ENCODE measurements around the gene SMG7.

Gene SMG7

DNA sequence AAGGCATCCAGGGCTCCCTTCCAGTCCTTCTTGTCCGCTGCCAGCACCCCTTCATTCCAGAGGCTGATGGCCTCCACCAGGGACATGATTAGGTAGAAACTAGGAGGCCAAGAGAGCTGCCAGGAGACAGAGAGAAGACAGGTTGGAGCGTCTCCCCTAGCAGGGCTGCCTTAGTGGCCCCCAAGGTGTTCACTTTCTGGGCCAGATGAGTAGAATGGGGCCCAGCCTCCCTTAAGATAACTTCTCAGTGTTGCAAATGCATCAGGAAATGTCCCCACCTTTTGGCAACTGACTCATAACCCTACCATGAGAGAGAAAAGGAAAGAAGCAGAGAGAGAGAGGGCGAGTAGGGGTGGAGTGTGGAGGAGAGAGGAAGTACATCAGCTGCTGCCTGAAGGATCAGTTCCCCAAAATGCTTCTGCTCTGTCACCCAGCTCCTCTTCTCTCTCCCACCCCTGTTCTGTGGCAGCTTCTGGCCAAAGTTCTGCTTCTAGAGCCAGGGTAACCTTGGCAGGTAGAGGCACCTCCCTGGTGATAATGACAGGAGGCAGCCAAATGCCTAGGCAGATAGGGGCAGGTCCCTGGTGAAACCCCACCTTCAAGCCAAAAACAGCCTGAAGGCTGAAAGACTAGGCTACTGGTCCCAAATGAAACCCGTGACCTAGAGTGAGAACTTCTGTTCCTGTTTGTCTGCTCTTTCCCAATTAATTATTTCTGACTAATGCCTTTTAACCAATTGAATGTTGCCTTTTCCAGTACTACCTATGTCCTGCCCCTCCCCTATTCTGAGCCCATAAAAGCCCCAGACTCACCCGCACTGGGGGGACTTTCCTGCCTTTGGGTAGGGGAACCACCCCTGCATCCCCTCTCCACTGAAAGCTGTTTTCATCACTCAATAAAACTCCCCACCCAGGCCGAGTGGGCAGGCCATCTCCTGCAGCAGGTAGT is 118.2 kb downstream of the SMG7 start, which contains the start of gene NCF2:
TSS of gene NCF2 (minus strand) at position 216 of the 948 bp plus-strand sequence. CDS start at position 86, 130 bp downstream.
- no peak for DNase-seq (ENCODE audit: low read depth)

DNA sequence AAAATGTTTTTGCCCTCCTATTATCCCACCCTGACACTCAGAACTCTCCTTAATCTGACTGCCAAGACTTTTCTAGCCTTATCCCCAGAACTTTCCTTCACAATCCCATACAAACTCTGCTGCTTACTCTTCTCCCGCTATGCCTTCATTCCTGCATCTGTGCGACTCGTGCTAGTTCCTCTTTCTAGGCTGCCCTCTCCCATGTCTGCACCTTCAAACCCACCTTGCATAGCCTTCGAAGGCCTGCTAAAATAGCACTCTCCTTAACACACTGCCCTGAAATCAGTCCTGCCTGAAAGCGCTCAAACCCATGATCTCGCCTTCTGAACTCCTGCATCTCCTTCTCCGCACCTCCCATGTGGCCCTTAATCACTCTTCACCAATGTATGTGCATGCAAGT is 120.4 kb downstream of the SMG7 start:
- DNase-seq (ENCODE audit: low read depth): no peak

DNA sequence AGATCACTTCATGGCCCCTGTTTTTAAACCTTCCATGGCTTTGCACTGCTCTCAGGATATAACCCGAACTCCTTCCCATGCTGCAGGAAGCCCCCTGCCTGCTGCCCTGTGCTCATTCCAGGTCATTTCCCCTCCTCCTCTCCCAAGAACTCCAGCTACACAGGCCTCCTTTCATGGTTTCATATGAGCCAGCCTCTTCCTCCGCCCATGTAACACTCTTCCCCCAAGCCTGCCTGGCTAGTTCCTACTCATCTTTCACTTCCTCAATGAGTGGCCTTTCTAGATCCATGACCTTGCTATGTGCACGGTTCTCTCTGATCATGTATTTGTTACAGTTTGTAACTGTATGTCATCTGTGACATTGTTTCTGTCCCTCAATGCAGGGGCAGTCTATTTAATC is 121.1 kb downstream of the SMG7 start:
- DNase-seq (ENCODE audit: low read depth): no peak

DNA sequence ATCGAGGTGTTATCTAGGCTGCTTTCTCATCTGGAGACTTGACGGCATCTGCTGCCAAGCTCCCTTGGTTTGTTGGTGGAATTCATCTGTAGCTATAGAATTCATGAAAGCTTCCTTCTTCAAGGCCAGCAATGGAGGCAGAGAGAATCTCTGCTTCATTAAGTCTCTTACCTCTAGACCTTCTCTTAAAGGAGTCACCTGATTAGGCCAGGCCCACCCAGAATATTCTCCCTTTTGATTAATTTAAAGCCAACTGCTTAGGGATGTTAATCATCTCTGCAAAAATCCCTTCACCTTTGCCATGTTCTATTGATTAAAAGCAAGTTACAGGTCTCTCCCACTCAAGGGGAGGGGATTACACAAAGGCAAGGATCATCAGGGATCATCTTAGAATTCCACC is 123.2 kb downstream of the SMG7 start:
- DNase-seq (ENCODE audit: low read depth): no peak

DNA sequence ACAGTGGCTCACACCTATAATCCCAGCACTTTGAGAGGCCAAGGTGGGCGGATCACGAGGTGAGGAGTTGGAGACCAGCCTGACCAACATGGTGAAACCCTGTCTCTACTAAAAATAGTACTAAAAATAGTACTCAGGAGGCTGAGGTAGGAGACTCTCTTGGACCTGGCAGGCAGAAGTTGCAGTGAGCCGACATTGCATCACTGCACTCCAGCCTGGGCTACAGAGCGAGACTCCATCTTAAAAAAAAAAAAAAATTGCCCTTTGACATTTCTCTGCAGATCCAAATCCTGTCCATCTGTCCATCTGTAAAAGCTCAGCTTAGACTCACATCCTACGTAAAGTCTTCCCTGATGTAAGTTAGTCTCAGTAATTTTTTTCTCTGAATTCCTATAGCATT is 124.2 kb downstream of the SMG7 start:
- no peak for DNase-seq (ENCODE audit: low read depth)

DNA sequence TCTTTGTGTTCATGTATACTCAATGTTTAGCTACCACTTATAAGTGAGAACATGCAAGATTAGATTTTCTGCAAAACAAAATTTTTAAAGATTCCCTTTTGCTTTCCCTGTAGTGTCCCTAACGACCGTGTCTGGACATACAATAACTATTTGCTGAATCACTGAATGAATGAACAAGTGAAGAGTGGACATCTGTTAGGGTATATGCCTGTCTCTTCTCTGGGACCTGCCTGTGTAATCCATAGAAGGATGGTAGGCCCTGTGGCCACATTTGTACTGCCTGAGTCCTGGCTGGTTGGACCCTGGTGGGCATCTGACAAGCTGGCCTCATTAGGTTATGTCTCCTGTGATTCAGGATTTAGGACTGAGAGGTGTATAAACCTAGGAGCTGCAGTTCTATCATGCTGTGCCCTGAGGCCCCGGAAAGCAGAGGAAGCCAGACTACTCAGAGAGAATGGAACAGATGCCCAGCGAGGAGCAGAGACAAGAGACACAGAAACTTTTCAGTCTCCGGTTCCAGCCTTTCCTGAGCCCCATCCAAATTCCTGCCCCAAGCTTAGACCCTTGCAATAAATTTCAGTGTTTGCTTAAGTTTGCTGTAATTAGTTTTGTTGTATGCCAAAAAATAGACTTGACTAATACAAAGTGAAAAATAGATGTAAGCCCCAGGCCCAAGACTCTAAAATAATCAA is 125.5 kb downstream of the SMG7 start:
- DNase-seq (ENCODE audit: low read depth): no peak

DNA sequence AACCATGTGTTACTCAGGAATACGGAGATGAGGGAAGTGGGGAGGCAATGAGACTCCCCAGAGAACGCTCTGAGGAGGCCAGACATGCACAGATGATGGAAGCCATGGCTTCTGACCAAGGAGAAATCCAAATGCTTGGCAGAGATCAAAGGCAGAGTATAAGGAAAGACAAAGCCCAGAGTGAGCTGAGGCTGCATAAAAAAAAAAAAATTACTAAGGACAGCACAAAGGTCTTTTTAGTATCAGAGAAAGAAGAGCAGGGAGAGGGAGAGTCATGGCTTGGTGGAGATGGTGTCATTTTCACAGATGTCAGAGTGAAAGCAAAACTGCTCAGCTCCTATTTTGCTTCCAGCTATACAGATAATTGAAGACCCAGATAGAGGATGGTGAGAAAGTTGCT is 126.1 kb downstream of the SMG7 start:
- DNase-seq (ENCODE audit: low read depth): no peak

DNA sequence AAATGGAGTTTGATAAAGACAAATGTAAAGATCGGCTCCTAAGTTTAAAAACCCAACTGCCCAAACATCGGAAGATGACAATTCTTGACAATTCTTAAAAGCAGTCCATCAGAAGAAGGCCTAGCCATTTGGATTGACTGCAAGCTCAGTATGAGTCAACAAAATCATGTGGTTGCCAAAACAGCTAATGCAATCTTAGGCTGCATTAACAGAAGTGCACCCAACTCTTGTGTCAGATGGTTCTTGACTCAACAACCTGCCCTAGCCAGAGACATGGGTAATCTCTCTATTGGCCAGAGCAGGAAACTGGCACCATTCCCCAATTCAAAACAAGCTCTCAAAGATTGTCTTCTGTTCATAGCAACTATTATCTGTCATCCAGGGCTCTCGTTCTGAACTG is 127.8 kb downstream of the SMG7 start:
- DNase-seq (ENCODE audit: low read depth): no peak

DNA sequence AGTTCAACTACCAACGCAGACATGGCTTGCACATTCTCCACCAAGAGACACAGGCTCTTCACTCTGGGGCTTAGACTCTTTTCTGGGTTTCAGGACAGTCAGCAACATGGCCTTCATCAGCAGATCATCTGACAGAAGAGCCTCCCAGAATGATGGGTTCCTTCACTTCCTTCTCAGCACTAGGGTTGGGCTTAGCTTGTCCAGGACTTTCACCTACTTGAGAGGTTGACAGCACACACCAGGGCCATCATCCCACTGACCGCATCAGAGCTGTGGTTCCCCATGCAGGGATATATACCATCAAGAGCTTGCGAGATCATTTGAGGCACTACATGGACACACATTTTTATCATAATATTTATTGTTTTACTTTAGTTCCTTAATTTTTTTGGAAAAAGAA is 128.3 kb downstream of the SMG7 start:
- no peak for DNase-seq (ENCODE audit: low read depth)

DNA sequence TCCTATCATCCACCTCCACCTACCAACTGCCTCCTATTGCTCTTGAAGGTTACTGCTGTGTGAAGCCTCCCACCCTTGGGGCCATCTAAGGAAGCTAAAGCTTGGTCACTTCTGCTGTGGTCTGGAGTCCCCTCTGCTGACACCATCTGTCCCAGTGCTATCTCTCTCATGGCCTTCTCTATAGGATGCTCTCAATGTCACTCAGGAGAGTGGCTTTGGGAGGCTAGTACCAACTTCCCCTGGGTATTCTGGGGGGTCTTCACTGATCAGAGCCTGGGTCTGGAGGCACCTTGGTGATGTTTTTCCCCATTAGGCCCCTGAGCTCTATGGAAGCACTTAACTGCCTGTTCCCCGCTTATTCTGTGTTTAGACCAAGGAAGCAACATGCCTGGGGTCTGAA is 130.2 kb downstream of the SMG7 start:
- no peak for DNase-seq (ENCODE audit: low read depth)

Data from activated T-cell treated with anti-CD3 and anti-CD28 coated beads for 1 hour (primary cell).